ENCODE data around the gene KCTD5.
"Not testable (repeated sequence)": the region's sequence is repeated elsewhere in the genome, so short reads cannot be mapped to it uniquely, and the experiment has no call there.

Gene KCTD5

GRCh38 chr16:2671741-2672140 is 10.6 kb upstream of the KCTD5 start:
- DNase-seq (ENCODE audit: low read depth) = no peak
- TF ChIP-seq CTCF (conservative IDR thresholded peaks at IDR 0.05; ENCODE audit: control insufficient read depth, insufficient read depth, low read depth, low read length) = no peak
- no peak overlapping the region for H3K4me3 ChIP-seq (ENCODE audit: control insufficient read depth, low read depth, low read length)

GRCh38 chr16:2673066-2673999 is 9.0 kb upstream of the KCTD5 start:
- H3K4me3 ChIP-seq (ENCODE audit: control insufficient read depth, low read depth, low read length) = peak overlapping the region; percentile 71
- DNase-seq (ENCODE audit: low read depth) = peak; percentile 84
- TF ChIP-seq CTCF (conservative IDR thresholded peaks at IDR 0.05; ENCODE audit: control insufficient read depth, insufficient read depth, low read depth, low read length) = no peak

- H3K4me3 ChIP-seq (ENCODE audit: control insufficient read depth, low read depth, low read length) = no peak overlapping the region
- DNase-seq (ENCODE audit: low read depth) = no peak
- TF ChIP-seq CTCF (conservative IDR thresholded peaks at IDR 0.05; ENCODE audit: control insufficient read depth, insufficient read depth, low read depth, low read length) = no peak
Observed at GRCh38 chr16:2675021-2675420, 7.3 kb upstream of the KCTD5 start.

- TF ChIP-seq CTCF (conservative IDR thresholded peaks at IDR 0.05; ENCODE audit: control insufficient read depth, insufficient read depth, low read depth, low read length) = no peak
- no peak for DNase-seq (ENCODE audit: low read depth)
- no peak overlapping the region for H3K4me3 ChIP-seq (ENCODE audit: control insufficient read depth, low read depth, low read length)
Observed at GRCh38 chr16:2675714-2676113, 6.6 kb upstream of the KCTD5 start.

- not testable (repeated sequence) for DNase-seq (ENCODE audit: low read depth); H3K4me3 ChIP-seq (ENCODE audit: control insufficient read depth, low read depth, low read length)
Observed at GRCh38 chr16:2676937-2677336, 5.4 kb upstream of the KCTD5 start.

- H3K4me3 ChIP-seq (ENCODE audit: control insufficient read depth, low read depth, low read length); DNase-seq (ENCODE audit: low read depth): not testable (repeated sequence)
Observed at GRCh38 chr16:2678206-2678965, 3.9 kb upstream of the KCTD5 start.

GRCh38 chr16:2679902-2680301 is 2.4 kb upstream of the KCTD5 start:
- not testable (repeated sequence) for DNase-seq (ENCODE audit: low read depth); H3K4me3 ChIP-seq (ENCODE audit: control insufficient read depth, low read depth, low read length)

GRCh38 chr16:2680360-2680759 is 2.0 kb upstream of the KCTD5 start:
- peak; percentile 70 for DNase-seq (ENCODE audit: low read depth)
- not testable (repeated sequence) for H3K4me3 ChIP-seq (ENCODE audit: control insufficient read depth, low read depth, low read length)

GRCh38 chr16:2683041-2683440 is 718 bp downstream of the KCTD5 start:
- peak overlapping the region; percentile 92 for H3K4me3 ChIP-seq (ENCODE audit: control insufficient read depth, low read depth, low read length)
- DNase-seq (ENCODE audit: low read depth) = peak; percentile 25

GRCh38 chr16:2686075-2686474 is 3.8 kb downstream of the KCTD5 start:
- not testable (repeated sequence) for DNase-seq (ENCODE audit: low read depth); H3K4me3 ChIP-seq (ENCODE audit: control insufficient read depth, low read depth, low read length)

All from fibroblast of mammary gland (primary cell).